ENCODE measurements around the gene KLHL3.
"Not testable (repeated sequence)": the region's sequence is repeated elsewhere in the genome, so short reads cannot be mapped to it uniquely, and the experiment has no call there.

Gene KLHL3

DNA sequence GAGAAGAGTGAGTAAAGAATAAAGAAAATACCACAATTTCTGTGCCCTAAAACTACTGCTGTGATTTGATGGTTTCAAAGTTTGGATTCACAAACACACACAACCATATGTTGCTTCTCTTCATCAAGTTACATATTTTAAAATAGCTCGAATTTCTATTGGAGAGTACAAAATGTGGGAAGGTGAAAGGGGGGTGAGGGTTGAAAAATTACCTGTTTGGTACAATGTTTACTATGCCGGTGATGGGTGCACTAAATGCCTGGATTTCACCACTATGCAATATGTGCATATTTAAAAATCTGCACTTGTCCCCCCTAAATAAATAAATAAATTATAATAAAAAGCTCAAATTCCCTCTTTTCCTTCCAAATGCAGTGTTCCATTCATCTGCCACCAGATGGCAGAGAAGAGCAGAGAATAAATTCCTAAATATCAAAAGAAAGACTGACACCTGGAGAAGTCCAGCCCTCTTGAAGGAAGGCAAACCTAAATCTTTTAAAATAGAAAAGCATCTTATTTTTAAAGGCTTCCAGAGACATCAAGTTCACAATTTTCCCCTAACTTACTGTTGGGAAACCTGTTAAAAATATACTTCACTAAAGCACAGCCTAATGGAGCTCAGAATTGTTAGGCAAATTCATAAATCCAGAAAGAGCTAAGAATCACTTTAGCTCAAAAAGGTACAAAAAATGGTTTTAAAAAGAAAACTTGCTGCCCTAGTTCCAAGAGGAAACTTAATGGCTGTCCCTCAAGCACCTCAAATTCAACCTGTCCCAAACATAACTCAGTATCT, 43.1 kb upstream of the KLHL3 start:
- H2BK5ac ChIP-seq (ENCODE audit: low read length) = no peak overlapping the region
- no peak overlapping the region for H3K18ac ChIP-seq (ENCODE audit: low read length)
- no peak overlapping the region for H2BK120ac ChIP-seq (ENCODE audit: low read depth, low read length)
- H3K4me1 ChIP-seq (ENCODE audit: control insufficient read depth in 2 of 2, insufficient read depth in 1 of 2, low read depth in 1 of 2, low read length in 2 of 2) = peaks cover 0 to 12% of the 10 kb centered on the region in 2 donors
- no peak overlapping the region for H3K4me3 ChIP-seq (ENCODE audit: low read length in 2 of 2)
- no peak overlapping the region for H2AFZ ChIP-seq (ENCODE audit: low read length)
- no peak overlapping the region for H3K27ac ChIP-seq (replicated peaks; ENCODE audit: low read length)
- H3K14ac ChIP-seq (ENCODE audit: low read length) = no peak overlapping the region
- H3K23ac ChIP-seq (ENCODE audit: low read depth, low read length, poor library complexity) = no peak overlapping the region
- no CpG with 5 or more reads among the region's 2 CpGs for WGBS, 2 donors (ENCODE audit: extremely low coverage in 2 of 2, insufficient read length in 2 of 2, insufficient replicate concordance in 1 of 2)
- no peak overlapping the region for H3K4me2 ChIP-seq (ENCODE audit: insufficient read depth, low read length, poor library complexity, severe bottlenecking)
- no peaks in the 10 kb centered on the region for H3K79me1 ChIP-seq (ENCODE audit: low read depth, low read length)
- DNase-seq (ENCODE audit: low spot score) = peak; percentile 49
- no peak overlapping the region for H3K4ac ChIP-seq (ENCODE audit: low read length)
- H4K8ac ChIP-seq (ENCODE audit: low read depth, low read length) = no peak overlapping the region
- H3K9ac ChIP-seq (ENCODE audit: low read depth, low read length, poor library complexity) = no peak overlapping the region
- H3K27me3 ChIP-seq (ENCODE audit: control insufficient read depth in 3 of 3, insufficient read depth in 3 of 3, low read depth in 1 of 3, low read length in 3 of 3) = peaks cover 0 to 24% (median under 1%) of the 10 kb centered on the region in 3 experiments
- H4K91ac ChIP-seq (ENCODE audit: low read depth, low read length, poor library complexity) = no peak overlapping the region
- no peaks in the 10 kb centered on the region for H3K36me3 ChIP-seq (replicated peaks in 1 of 2; ENCODE audit: control insufficient read depth in 2 of 2, insufficient read depth in 2 of 2, low read length in 2 of 2)
- no peaks in the 10 kb centered on the region for H3K9me3 ChIP-seq (replicated peaks in 1 of 2; ENCODE audit: control insufficient read depth in 2 of 2, insufficient read depth in 1 of 2, low read depth in 1 of 2, low read length in 2 of 2)
- H2BK12ac ChIP-seq (ENCODE audit: low read length) = no peak overlapping the region
- H2BK15ac ChIP-seq (ENCODE audit: low read length) = no peak overlapping the region
- H2AK5ac ChIP-seq (ENCODE audit: low read depth, low read length) = no peak overlapping the region

DNA sequence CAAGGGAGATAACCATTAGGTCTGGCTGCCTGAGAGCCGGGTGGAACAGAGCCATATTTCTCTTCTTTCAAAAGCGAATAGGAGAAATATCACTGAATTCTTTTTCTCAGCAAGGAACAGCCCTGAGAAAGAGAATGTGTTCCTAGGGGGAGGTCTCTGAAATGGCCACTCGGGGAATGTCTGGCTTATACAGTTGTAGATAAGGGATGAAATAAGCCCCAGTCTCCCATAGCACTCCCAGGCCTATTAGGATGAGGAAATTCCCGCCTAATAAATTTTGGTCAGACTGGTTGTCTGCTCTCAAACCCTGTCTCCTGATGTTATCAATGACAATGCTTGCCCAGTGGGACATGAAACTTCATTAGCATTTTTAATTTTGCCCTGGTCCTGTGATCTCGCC, 32.0 kb upstream of the KLHL3 start:
- not testable (repeated sequence) for H3K18ac ChIP-seq (ENCODE audit: low read length); H3K9me3 ChIP-seq (replicated peaks in 1 of 2; ENCODE audit: control insufficient read depth in 2 of 2, insufficient read depth in 1 of 2, low read depth in 1 of 2, low read length in 2 of 2); H3K23ac ChIP-seq (ENCODE audit: low read depth, low read length, poor library complexity); DNase-seq (ENCODE audit: low spot score); H3K9ac ChIP-seq (ENCODE audit: low read depth, low read length, poor library complexity); H2BK12ac ChIP-seq (ENCODE audit: low read length); H3K4ac ChIP-seq (ENCODE audit: low read length); H3K14ac ChIP-seq (ENCODE audit: low read length); H3K79me1 ChIP-seq (ENCODE audit: low read depth, low read length); H2AFZ ChIP-seq (ENCODE audit: low read length); H2BK5ac ChIP-seq (ENCODE audit: low read length); H3K4me3 ChIP-seq (ENCODE audit: low read length in 2 of 2); H4K8ac ChIP-seq (ENCODE audit: low read depth, low read length); H3K4me2 ChIP-seq (ENCODE audit: insufficient read depth, low read length, poor library complexity, severe bottlenecking); H3K36me3 ChIP-seq (replicated peaks in 1 of 2; ENCODE audit: control insufficient read depth in 2 of 2, insufficient read depth in 2 of 2, low read length in 2 of 2); H2BK15ac ChIP-seq (ENCODE audit: low read length); H2BK120ac ChIP-seq (ENCODE audit: low read depth, low read length); H4K91ac ChIP-seq (ENCODE audit: low read depth, low read length, poor library complexity); H3K27me3 ChIP-seq (ENCODE audit: control insufficient read depth in 3 of 3, insufficient read depth in 3 of 3, low read depth in 1 of 3, low read length in 3 of 3); H2AK5ac ChIP-seq (ENCODE audit: low read depth, low read length); H3K27ac ChIP-seq (replicated peaks; ENCODE audit: low read length); H3K4me1 ChIP-seq (ENCODE audit: control insufficient read depth in 2 of 2, insufficient read depth in 1 of 2, low read depth in 1 of 2, low read length in 2 of 2)
- WGBS, 2 donors (ENCODE audit: extremely low coverage in 2 of 2, insufficient read length in 2 of 2, insufficient replicate concordance in 1 of 2) = no CpG with 5 or more reads among the region's 5 CpGs

DNA sequence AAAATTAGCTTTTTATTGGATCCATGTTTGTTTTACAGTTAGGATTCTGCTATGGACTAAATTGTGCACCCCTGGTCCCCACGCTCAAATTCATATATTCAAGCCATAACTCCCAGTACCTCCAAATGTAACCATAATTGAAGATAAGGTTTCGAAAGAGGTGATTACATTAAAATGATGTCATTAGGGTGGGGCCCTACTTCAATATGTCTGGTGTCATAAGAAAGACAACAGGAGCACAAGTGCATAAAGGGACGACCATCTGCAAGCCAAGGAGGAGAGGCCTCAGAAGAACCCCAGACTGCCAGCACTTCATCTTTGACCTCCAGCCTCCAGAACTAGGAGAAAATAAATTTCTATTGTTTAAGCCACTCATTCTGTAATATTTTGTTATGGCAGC, 25.7 kb upstream of the KLHL3 start:
- Histone ChIP-seq H3K4me3 (ENCODE audit: low read length in 2 of 2) (no peak overlapping the region), H3K27ac (replicated peaks; ENCODE audit: low read length) (no peak overlapping the region), H3K14ac (ENCODE audit: low read length) (no peak overlapping the region), H3K4me1 (ENCODE audit: control insufficient read depth in 2 of 2, insufficient read depth in 1 of 2, low read depth in 1 of 2, low read length in 2 of 2) (no peaks in the 10 kb centered on the region), H3K18ac (ENCODE audit: low read length) (no peak overlapping the region), H2BK15ac (ENCODE audit: low read length) (no peak overlapping the region), H3K4me2 (ENCODE audit: insufficient read depth, low read length, poor library complexity, severe bottlenecking) (no peak overlapping the region), H2BK120ac (ENCODE audit: low read depth, low read length) (no peak overlapping the region), H3K79me1 (ENCODE audit: low read depth, low read length) (no peaks in the 10 kb centered on the region), H2BK5ac (ENCODE audit: low read length) (no peak overlapping the region), H3K9ac (ENCODE audit: low read depth, low read length, poor library complexity) (no peak overlapping the region), H2BK12ac (ENCODE audit: low read length) (no peak overlapping the region), H4K8ac (ENCODE audit: low read depth, low read length) (no peak overlapping the region), H4K91ac (ENCODE audit: low read depth, low read length, poor library complexity) (no peak overlapping the region), H3K4ac (ENCODE audit: low read length) (no peak overlapping the region), H3K9me3 (replicated peaks in 1 of 2; ENCODE audit: control insufficient read depth in 2 of 2, insufficient read depth in 1 of 2, low read depth in 1 of 2, low read length in 2 of 2) (peaks cover 3 to 6% of the 10 kb centered on the region in 2 donors), H2AK5ac (ENCODE audit: low read depth, low read length) (no peak overlapping the region), H3K27me3 (ENCODE audit: control insufficient read depth in 3 of 3, insufficient read depth in 3 of 3, low read depth in 1 of 3, low read length in 3 of 3) (peaks cover 0 to 11% (median 0%) of the 10 kb centered on the region in 3 experiments), H2AFZ (ENCODE audit: low read length) (no peak overlapping the region), H3K23ac (ENCODE audit: low read depth, low read length, poor library complexity) (no peak overlapping the region), H3K36me3 (replicated peaks in 1 of 2; ENCODE audit: control insufficient read depth in 2 of 2, insufficient read depth in 2 of 2, low read length in 2 of 2) (no peaks in the 10 kb centered on the region)
- no CpG with 5 or more reads among the region's 3 CpGs for WGBS, 2 donors (ENCODE audit: extremely low coverage in 2 of 2, insufficient read length in 2 of 2, insufficient replicate concordance in 1 of 2)
- DNase-seq (ENCODE audit: low spot score) = no peak

DNA sequence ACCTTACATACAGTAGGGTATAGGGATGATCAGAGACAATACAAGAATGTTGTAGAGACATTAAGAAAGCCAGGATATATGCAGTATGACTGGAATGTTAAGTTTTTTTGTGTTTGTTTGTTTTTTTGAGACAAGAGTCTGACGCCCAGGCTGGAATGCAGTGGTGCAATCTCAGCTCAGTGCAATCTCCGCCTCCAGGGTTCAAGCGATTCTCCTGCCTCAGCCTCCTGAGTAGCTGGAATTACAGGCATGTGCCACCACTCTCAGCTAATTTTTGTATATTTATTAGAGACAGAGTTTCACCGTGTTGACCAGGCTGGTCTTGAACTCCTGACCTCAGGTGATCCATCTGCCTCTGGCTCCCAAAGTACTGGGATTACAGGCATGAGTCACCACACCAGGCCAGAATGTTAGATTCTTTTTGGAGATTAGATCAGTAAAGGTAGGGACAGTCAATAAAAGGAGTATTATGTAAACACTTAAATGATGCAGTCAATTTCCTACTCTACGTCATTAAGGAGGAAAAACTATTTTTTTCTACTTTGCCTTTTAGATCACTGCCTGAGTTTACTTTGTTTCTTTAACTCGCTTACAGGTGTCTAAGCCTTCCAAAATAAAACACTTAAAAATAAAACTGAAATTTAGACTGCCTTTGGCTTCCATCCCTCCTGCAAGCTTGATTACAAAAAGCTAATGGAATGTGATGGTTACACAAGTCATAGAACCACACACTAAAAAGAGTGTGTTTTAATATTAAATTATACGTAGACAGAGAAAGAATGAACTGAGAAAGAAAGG, 25.0 kb upstream of the KLHL3 start:
- peaks cover 0 to 11% (median 0%) of the 10 kb centered on the region in 3 experiments for H3K27me3 ChIP-seq (ENCODE audit: control insufficient read depth in 3 of 3, insufficient read depth in 3 of 3, low read depth in 1 of 3, low read length in 3 of 3)
- no peak overlapping the region for H2BK5ac ChIP-seq (ENCODE audit: low read length)
- H4K91ac ChIP-seq (ENCODE audit: low read depth, low read length, poor library complexity) = no peak overlapping the region
- H3K4me1 ChIP-seq (ENCODE audit: control insufficient read depth in 2 of 2, insufficient read depth in 1 of 2, low read depth in 1 of 2, low read length in 2 of 2) = no peaks in the 10 kb centered on the region
- no peaks in the 10 kb centered on the region for H3K36me3 ChIP-seq (replicated peaks in 1 of 2; ENCODE audit: control insufficient read depth in 2 of 2, insufficient read depth in 2 of 2, low read length in 2 of 2)
- no peak overlapping the region for H3K4me2 ChIP-seq (ENCODE audit: insufficient read depth, low read length, poor library complexity, severe bottlenecking)
- no peak overlapping the region for H3K23ac ChIP-seq (ENCODE audit: low read depth, low read length, poor library complexity)
- H2BK15ac ChIP-seq (ENCODE audit: low read length) = no peak overlapping the region
- no peak overlapping the region for H2AFZ ChIP-seq (ENCODE audit: low read length)
- H2AK5ac ChIP-seq (ENCODE audit: low read depth, low read length) = no peak overlapping the region
- no peak overlapping the region for H4K8ac ChIP-seq (ENCODE audit: low read depth, low read length)
- H2BK120ac ChIP-seq (ENCODE audit: low read depth, low read length) = no peak overlapping the region
- WGBS, 2 donors (ENCODE audit: extremely low coverage in 2 of 2, insufficient read length in 2 of 2, insufficient replicate concordance in 1 of 2) = no CpG with 5 or more reads among the region's 7 CpGs
- no peak overlapping the region for H3K9ac ChIP-seq (ENCODE audit: low read depth, low read length, poor library complexity)
- peaks cover 3 to 6% of the 10 kb centered on the region in 2 donors for H3K9me3 ChIP-seq (replicated peaks in 1 of 2; ENCODE audit: control insufficient read depth in 2 of 2, insufficient read depth in 1 of 2, low read depth in 1 of 2, low read length in 2 of 2)
- no peak overlapping the region for H3K4ac ChIP-seq (ENCODE audit: low read length)
- no peak overlapping the region for H2BK12ac ChIP-seq (ENCODE audit: low read length)
- no peak overlapping the region for H3K14ac ChIP-seq (ENCODE audit: low read length)
- no peak for DNase-seq (ENCODE audit: low spot score)
- no peak overlapping the region for H3K27ac ChIP-seq (replicated peaks; ENCODE audit: low read length)
- no peak overlapping the region for H3K18ac ChIP-seq (ENCODE audit: low read length)
- H3K79me1 ChIP-seq (ENCODE audit: low read depth, low read length) = no peaks in the 10 kb centered on the region
- no peak overlapping the region for H3K4me3 ChIP-seq (ENCODE audit: low read length in 2 of 2)

Measured in neuronal stem cell (in vitro differentiated cells).